ENCODE measurements around the gene PHAF1.

PHAF1 gene

DNA sequence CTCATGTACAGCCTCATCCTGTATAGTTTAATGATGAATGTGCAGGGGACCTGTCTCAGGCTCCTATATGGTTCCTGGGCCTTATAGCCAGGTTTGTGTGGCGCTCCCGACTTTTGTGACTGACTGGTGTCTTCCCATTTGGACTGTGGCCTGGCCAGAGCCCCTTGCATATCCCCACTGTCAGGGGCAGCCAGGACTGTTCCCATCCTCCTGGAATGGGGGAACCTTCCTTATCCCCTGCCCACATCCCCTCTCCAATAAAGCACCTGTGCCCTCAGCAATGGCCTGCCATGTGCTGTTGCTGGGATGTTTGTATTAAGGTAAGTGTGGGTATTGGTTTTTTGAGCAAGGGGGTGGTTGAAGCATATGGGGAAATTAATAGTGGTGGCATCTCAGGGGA is 38.5 kb downstream of the PHAF1 start:
- DNase-seq = no peak

DNA sequence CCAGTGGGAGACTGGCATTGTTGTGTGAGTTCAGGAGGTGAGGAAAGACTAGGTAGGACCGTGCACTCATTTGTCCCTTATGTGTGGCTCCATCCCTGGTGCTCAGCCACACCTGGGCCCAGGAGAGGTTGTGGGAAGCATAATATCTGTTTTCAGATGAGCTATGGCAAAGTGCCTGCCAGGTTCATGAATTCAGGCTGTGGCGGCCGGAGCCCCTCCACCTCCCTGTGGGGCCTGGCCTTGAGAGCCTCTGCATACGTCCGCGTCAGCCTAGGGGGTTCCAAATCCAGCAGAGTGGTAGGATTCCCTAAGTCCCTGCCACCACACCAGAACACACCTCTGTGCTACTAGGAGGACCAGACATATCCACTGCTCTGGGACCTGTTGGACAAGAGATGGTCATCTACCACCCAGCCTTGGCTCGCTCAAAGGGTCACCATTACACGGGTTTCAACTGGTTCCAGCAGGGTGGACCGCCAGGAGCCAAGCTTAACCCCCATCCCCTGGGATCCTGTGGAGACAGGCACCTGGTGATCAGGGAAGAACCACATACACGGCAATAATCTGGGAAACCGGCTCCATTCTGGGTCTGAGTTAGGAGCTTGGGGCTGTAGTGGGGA is 39.0 kb downstream of the PHAF1 start:
- no peak for DNase-seq

DNA sequence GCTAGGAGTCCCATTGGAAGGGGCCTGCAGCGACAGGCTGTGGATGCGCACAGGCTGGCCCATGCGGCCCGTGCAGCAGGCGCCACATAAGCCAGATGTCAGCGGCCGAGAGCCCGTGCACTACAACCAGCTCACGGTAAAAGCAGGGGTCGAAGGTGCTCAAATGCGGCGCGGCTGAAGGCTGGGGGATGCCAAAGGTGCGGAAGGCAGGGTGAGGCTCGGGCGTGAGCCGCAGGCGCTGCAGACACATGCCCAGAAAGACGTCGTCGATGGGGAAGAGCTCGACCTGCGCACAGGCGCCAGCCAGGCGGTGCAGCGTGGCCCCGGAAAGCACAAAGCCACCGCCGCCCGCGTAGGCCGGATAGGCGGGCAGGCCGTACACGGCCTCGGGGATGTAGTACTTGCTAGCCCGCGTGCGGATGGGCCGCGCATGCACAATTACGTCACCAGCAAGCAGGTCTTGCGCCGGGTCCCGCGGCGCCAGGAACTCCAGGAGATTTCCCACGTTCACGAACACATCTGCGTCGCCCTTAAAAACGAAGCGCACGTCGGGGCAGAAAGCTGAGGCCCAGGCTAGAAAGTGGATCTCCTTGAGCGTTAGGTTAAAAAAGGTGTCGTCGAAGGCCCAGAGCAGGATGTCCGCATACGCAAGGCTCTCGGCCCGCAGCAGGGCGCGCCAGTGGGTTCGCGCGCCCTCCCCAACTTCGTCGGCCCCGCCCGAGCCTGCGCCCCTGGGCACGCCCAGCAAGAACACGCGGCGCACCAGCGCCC is 39.7 kb downstream of the PHAF1 start:
- no peak for DNase-seq

DNA sequence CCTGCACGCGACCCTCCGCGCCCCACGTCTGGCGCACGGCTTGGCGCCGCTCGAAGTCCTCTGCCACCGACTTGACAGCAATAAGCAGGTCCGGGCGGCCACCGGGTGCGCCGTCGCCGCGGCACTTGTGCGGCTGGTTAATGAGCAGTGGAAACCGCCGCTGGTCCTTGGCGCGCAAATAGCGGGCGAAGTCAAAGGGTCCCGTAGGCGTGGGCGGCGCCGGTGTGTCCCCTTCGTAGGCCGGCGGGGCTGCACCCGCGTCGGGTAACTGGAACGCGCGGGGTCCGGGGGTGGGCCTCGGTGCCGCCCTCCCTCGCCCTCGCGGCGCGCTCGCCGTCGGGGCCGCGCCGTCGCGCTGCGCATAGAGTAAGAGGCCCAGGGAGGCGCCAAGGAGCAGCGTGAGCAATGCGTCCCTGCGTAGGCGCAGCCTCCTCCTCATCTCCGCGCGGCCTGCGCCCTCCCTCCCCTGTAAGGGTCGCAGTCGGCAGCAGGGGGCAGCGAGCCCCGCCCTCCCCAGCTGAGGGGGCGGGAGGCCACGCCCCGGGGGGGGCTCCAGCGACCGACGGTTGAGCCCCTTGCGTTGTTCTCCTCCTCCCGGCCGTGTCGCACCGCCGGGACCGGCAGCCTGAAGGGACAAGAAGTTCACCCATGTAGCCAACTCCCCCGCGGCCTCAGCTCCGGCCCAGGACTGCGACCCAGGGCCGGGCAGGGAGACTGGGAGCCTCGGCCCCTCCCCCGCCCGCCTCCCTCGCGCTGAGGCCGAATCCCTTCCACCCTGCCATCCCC is 40.5 kb downstream of the PHAF1 start:
- DNase-seq = no peak

DNA sequence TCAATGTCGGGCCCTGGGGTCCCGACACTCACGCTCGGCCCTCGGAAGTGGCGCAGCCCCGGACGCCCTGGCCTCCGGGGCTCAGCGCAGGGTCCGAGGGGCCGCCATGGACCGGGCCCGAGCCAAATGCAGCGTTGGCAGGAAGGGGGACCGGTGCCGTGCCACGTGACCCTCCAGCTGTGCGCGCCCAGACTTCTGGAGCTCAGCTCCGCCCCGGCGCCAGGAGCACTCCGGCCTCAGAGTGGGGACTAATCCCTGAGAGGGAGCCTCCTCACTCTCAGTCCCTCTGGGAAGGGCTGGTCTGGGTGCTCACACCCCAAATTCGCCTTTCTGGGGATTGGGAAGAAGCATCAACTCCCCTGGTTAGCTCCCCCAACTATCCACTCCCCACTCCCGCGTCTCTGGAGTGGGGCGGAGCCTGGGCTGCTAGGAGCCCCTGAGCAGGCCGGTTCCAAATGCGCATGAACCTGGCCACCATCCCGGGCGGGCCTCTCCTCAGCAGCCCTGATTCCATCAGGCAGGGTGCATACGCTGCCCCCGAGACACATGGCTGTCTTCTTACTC is 41.2 kb downstream of the PHAF1 start, which contains the start of gene B3GNT9:
Gene B3GNT9, minus strand, starts transcription at position 166 of the 564 bp plus-strand sequence. CDS start 513 bp downstream, outside the sequence.
- DNase-seq = peak; percentile 75

DNA sequence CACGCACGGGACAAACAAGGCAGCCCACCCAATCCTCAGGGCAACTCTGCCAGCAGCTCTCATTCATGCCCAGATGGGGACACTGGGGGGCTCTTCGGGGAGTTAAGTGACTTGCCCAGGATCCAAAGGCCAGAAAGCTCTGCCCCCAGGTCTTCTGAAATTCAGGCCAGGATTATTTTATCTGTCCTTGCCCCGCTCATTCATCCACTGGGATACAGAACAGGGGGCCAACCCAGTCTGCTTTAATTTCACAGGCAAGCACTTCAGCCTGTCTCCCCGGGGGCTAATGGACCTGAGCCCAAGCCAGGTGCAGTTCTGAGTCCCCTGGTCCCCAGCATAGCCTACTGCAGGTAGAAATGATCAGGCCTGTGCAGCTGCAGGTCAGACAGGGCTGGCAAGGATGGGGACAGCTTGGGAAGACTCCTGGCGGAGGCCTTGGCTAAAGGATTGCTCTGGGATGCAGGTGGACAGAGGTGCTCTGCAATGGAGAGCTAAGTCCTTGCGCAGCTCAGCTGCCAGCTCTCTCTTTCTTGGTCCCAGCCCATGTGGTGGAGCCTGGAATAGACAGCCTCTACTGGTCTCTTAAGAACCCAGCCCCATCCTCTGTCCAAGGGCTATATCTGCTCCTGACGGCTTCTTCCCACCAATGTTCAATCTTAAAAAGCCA is 41.8 kb downstream of the PHAF1 start:
- DNase-seq = no peak

DNA sequence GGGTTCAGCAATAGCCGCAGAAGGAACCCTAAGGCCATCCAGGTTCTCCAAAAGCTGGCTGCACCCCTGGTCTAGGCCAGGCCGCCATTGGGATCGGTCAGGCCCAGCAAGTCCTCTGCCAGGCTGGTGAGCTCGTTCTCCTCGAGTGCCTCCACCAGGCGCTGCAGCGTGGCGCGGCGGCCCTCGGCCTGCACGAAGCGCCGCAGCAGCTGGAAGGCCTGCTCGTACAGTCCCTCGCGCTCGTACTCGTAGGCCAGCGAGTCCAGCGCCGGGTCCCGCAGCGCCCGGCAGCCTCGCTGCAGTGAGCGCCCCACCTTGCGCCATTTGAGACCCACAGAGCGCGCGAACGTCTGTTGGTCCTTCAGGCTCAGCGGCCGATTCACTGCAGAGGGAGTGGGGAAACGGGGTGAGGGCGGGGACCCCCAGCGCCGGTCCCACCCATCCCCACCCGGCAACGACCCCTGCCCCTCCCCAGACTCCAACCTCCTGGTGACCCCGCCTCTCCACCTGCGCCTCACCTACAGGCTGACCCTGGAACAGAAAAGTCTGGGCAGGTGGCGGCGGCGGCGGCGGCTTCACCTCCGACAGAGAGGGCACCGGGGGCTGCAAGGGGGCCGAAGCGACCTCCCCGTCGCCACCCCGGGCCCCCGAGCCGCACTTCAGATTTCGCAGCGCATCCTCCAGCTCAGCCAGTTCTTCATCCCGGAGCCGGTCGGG is 45.0 kb downstream of the PHAF1 start:
- DNase-seq = no peak

DNA sequence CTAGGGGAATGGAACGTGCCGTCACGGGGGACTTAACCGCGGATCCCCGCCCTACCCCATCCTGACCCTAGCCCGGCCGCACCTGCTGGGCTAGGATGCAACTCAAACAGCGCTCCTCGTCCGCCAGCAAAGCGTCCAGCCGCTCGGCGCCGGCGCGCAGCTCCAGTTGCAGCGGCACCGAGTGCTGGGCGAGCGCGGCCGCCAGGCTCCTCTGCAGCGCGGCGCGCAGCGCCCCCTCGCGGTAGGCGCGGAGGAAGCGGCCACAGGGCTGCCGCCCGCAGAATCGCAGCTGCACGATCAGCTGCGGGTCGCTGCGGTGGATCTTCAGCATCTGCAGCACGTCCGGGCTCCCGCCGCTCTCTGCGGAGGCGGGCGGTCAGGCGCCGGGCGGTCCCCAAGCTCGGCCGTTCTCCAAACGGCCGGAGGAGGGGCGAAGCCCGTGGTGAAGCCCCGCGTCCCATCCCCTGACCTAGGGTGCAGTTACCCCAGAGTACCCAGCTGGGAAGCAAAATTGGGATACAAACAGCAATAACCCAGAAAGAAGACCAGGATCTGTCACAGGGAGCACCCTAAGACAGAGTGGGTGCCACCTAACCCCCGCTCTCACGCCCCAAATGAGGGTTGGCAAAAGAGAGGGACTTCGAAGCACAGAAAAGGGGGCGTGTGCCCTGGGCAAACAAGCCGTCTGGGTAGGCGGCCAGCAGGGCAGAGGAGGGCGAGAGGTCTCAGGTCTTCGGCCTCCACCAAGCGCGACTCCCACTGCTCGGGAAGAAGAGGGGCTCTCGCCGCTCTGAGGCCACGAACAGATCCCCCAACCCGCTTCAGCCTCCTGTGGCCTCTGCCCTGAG is 45.8 kb downstream of the PHAF1 start:
- peak; percentile 86 for DNase-seq

DNA sequence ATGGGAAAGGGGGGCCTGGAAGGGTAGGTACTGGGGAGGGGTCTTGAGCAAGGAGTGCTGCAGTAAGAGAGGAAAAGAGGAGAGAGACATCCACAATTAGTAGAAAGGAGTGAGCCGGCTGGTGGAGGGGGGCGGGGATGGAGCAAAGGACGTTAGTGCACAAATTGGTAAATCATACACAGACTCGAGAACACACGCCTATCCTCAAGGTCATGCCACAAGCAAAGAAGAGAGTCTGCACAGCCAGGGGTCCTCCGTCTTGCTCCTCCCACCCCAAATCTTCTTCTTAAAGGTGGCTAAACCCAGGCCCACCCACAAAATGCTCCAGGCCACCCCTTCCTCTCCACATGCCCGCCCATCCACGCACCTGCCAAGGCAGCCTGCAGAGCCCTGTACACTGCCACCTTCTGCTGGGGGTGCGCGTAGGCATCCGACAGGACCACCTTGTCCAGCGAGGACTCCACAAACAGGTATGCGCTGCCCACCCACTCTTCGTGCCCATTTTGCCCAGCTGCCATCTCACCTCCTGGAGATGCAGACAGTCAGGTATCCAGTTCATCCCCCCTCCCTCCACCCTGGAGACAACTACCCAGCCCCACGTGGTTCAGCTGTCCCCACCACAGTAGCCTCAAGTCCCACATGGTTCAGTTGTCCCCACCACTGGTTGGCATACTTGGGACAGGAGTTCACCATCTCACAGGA is 46.6 kb downstream of the PHAF1 start:
- no peak for DNase-seq

DNA sequence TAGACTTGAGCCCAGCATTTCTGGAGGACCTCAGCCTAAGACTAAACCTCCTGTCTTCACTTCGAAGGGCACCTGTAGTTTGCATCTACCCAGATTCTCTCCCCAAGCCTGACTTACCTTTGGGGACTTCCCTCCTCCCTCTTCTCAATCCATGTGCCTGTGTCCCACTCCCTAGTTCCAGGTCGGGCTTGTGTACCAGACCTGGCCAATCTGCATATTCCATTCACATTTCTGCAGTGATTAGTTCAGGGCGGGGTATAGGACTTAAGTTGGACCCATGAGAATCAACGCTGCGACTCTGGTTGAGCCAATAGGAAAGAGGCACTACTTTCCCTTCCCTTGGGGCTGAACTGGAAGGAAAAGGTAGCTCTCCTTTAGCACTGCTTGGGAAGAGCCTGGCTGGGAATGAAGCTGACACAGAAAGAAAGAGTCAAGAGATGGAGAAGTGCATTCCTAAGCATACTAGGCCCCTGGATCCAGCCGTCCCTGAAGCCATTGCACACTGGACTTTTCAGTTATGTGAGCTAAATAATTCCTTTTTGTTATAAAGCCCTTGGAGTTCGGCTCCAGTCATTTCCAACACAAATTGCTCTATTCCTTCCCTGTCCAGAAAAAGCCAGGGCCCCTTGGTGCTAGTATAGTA is 47.5 kb downstream of the PHAF1 start:
- no peak for DNase-seq

DNA sequence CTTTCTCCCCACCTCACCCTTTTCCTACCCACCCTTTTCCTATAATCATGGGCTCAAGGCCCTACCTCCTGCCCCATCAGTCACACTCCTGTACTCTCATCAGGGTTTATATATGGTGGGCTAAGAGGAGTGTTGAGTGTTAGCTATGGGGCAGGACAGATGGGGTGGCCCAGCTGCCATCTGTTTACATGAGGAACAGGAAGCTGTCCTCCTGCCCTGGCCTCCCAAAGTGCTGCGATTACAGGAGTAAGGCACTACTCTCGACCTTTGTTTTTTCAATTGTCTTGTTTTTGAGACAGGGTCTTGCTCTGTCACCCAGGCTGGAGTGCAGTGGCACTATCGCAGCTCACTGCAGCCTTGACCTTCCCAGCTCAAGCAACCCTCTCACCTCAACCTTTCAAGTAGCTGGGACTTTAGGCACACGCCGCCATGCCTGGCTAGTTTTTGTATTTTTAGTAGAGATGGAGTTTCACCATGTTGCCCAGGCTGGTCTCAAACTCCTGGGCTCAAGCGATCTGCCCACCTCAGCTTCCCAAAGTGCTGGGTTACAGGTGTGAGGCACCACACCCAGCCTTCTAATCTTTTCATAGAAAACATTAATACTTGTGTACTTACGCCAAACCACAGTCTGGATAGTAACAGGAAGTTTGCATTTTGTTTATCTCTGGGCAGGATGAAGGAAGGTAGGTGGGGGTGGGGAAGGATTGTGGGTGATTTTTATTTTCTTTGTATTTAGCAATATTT is 48.3 kb downstream of the PHAF1 start:
- no peak for DNase-seq

DNA sequence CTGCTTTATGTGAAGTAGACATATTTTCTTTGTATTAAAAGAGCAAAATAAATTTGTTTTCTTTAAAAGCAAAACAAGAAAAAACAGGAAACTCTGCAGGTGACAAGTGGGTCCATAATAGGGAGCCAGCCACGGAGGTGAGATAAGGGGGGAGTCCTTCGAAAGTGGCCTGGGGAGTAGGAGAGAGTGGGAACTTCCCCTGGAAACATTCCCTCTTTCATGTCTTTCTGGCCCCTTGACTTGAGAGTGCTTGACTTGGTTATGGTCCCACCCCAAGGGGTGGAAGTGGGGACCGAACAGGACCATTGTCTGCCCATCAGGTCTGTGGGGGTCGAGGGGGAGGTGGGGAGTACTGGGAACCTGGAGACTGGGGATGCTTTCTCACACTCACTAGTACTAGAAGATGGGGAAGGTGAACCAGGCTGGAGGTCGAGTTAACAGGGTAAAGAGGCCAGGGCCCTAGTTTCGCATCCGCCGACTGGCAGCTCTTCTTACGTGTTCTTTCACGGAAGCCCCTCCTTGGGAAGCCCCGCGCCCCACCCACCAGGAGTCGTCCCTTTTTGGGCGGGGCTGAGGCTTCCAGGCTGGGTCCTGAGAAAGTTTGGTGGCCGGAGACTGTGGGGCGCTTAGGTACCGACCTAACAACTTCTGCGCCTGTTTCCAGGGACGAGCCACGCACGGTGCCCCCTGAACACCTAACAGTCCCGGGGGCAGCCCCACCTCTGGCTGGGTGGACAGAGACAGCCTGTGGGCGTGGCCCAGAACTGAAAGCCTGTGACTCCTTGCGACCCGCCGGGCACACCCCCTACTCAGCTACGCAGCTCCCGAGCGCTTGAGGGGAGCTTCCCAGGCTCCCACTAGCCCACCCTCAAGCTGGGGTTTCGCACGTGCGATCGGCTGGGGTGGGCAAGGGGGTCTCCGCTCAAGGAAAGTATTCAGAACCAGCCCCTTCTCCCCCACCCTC is 49.2 kb downstream of the PHAF1 start:
- no peak for DNase-seq

DNA sequence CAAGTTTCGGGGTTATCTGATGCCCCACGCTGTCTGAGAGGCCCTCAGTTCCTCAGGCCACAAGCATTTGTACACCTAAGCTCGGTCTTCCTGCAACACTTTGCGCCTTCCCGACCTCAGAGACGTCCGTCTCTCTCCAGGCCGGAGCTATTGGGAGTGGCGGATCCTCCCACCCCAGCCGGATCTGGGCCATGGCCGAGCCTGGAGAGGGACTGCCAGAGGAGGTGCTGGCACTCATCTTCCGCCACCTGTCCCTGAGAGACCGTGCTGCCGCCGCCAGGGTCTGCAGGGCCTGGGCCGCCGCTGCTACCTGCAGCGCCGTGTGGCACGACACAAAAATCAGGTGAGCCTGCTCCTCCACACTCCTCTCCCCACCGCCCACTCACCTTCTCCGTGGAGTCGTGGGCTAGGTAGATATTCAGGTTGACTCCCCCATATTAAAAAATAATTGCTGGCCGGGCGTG is 51.9 kb downstream of the PHAF1 start:
- no peak for DNase-seq

DNA sequence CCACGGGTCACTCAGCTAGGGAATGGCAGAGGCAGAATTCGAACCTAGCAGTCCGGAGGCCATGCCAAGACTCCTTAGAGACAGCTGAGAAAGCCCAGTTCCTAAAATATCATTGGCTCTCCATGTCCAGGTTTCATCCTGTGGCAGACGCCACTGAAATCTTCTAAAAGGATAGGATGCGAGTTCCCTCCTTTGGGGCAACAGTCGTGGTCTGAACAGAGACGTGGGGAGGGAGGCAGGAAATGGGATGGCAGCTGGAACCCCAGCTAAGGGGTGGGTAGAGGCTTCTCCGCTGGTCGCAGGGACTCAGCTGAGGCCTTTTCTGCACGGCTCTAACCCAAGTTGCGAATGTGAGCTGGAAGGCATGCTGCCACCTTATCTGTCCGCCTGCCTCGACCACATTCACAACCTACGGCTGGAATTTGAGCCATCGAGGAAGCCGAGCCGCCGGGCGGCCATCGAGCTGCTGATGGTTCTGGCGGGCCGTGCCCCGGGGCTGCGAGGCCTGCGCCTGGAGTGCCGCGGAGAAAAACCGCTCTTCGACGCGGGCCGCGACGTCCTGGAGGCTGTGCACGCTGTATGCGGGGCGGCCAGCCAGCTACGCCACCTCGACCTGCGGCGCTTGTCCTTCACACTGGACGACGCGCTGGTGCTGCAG is 52.9 kb downstream of the PHAF1 start:
- no peak for DNase-seq

DNA sequence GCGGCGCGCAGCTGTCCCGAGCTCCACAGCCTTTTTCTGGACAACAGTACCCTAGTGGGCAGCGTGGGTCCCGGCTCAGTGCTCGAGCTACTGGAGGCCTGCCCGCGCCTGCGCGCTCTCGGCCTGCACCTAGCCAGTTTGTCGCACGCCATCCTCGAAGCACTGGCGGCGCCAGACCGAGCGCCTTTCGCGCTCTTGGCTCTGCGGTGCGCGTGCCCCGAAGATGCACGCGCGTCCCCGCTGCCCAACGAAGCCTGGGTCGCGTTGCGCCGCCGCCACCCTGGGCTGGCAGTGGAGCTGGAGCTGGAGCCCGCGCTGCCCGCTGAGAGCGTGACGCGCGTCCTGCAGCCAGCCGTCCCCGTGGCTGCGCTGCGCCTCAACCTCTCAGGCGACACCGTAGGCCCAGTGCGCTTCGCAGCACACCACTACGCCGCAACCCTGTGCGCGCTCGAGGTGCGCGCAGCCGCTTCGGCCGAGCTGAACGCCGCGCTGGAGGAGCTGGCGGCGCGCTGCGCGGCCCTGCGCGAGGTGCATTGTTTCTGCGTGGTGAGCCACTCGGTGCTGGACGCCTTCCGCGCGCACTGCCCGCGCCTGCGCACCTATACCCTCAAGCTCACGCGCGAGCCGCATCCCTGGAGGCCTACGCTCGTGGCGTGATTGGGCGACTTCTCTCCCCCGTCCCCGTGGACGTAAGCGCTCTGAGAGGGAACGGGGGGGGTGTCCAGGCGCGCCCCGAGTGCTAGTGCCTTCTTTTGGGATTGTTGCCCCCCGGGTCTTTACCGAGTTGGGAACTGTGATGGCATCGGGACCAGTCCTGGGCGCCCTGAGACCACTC is 53.6 kb downstream of the PHAF1 start:
- DNase-seq = peak; percentile 75

DNA sequence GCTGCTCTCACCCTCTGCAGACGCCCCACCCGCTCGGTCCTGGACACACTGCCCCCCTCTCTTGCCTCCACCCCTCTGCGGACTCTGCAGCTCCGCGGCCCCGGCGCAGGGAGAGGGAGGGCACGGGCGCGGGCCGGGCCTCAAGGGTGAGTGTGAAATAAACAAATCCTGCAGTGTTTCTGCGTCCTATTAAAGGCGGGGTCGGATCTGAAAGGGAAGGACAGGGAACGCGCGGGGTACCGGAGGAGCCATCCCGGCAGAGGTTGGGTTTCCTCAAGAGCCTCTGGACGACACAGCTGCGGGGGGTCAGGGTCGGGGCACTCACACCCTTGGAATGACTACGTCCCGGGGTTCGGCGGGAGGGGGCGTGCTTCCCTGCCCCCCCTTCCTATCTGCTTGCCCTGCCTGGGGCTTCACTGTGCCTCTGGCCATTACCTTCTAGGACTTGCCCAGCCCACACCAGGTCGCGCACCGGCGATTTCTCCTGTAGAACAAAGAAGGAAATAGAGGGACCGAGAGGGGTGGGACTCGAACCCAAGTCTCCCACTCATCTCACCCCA is 54.3 kb downstream of the PHAF1 start:
- peak; percentile 42 for DNase-seq
